Aorta (tissue), 5 donors: Measurements from ENCODE around the gene ATP8B1. TPM values are rescaled to one million over a fixed set of nuclear protein-coding genes. Genes with fewer than 3 reads are reported as not detected.
A peak's percentile ranks its signal among the peaks of the same experiment; 100 is the strongest.

Experiments used
- ATAC-seq: fragments of 200-7000 bp; cut with Tn5 transposase; one replicate; pipeline ENCODE4 v1.9.1; 2022; ENCODE audit warnings: moderate library complexity; ENCODE audit not compliant: low FRiP score
- DNase-seq, 2 donors: peaks; one replicate each; pipeline ENCODE4 v3.0.0-alpha.2; 2020
- H3K27ac ChIP-seq, 2 donors: one replicate each; pipeline ENCODE4 v1.5.1; 2013; ENCODE audit warnings: low read length in 2 of 2, mild to moderate bottlenecking in 2 of 2, moderate library complexity in 2 of 2, control low read depth in 1 of 2, inconsistent platforms in 1 of 2, low read depth in 1 of 2
- H3K27me3 ChIP-seq, 2 donors: one replicate each; pipeline ENCODE4 v1.6.1; 2013; ENCODE audit warnings: control low read depth in 1 of 2, low read length in 1 of 2, mild to moderate bottlenecking in 1 of 2, moderate library complexity in 1 of 2; ENCODE audit not compliant: insufficient read depth in 2 of 2, control insufficient read depth in 1 of 2
- H3K36me3 ChIP-seq, 2 donors: one replicate each; pipeline ENCODE4 v1.6.1; 2013; ENCODE audit warnings: control low read depth in 1 of 2, low read length in 1 of 2, mild to moderate bottlenecking in 1 of 2; ENCODE audit not compliant: insufficient read depth in 2 of 2, control insufficient read depth in 1 of 2
- H3K4me1 ChIP-seq, 2 donors: one replicate each; pipeline ENCODE4 v1.6.1; 2013; ENCODE audit warnings: low read length in 2 of 2, control low read depth in 1 of 2, mild to moderate bottlenecking in 1 of 2, moderate library complexity in 1 of 2; ENCODE audit not compliant: insufficient read depth in 2 of 2, control insufficient read depth in 1 of 2
- H3K4me3 ChIP-seq, 2 donors: one replicate each; pipeline ENCODE4 v1.5.1; 2013; ENCODE audit warnings: low read length in 2 of 2, control low read depth in 1 of 2, mild to moderate bottlenecking in 1 of 2
- H3K9me3 ChIP-seq: one replicate; pipeline ENCODE4 v1.6.1; 2013; ENCODE audit warnings: mild to moderate bottlenecking, low read length; ENCODE audit not compliant: control insufficient read depth
- WGBS, 2 donors: extraction: QIAGEN DNeasy Blood & Tissue Kit; methylation state at CpG; one replicate each; pipeline ENCODE4 v1.1.7; 2013; 5-methylcytosine and 5-hydroxymethylcytosine counted together
- intact Hi-C, 2 donors: fragments of 100-400 bp; cut with DNase I; formaldehyde crosslinking; loops; one replicate each; pipeline versions ENCODE4 v1.14.2 to v1.15.0; 2022
- polyA plus RNA-seq, 2 donors: library from polyadenylated mRNA; stranded (reverse); fragments of 200-250 nt; gene quantifications; one replicate each; pipeline ENCODE4 v1.2.3, GENCODE V29; 2013
- total RNA-seq, 2 donors: library from RNA; stranded (reverse); fragmentation: NEBNext Ultra II Directional; extraction: Animal tissue kit (Norgen Biotek cat#: 25700); gene quantifications; one replicate each; pipeline ENCODE4 v1.2.1, GENCODE V29; 2021
- donor health status: healthy with polysubstance abuse.
- donor health status: Bipolar disorder and iron deficiency.
- donor health status: DM: no; HTN: no; CAD: no.
- donor health status: DM: no; HTN: no; CAD: no.
- donor health status: DM: yes; HTN: yes; CAD: no.

The ATP8B1 gene
- total and polyA plus RNA-seq, 4 donors = 11.6 to 101 (median 54.8) TPM

DNA sequence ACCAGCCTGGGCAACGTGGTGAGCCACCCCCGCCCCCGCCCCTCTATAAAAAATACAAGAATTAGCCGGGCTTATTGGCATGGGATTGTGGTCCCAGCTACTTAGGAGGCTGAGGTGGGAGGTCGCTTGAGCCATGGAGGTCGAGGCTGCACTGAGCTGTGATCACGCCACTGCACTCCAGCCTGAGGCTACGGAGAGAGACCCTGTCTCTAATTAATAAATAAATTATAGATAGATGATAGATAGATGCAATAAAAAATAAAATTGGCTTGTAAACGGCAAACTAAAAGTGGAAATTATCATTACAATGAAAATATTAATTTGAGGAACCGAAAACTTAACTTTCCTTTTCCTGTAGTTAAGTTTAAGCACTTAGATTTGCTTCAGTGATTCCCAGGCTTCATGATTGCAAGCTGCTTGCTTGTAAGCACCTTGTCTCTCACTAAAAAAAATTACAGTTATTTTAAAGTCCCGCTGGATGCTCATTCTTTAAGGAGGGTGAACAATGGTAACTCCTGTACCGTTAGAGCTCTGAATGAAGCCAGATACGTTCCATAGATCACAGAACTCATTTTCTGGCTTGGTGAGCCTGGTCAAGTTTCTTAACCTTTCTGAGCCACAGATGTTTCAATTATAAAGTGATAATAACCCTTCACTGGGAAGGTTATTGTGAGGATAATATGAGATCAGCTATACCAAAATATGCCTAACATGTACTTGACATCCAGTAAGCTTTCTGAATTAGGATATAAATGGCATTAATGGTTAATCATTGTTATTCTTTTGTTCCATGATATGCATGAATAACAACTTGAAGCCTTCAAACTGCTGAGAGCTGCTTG, 172.1 kb downstream of the ATP8B1 start:
- Histone ChIP-seq H3K27me3 (no peaks in the 10 kb centered on the region), H3K9me3 (no peaks in the 10 kb centered on the region), H3K4me1 (no peaks in the 10 kb centered on the region), H3K4me3 (peak overlapping the region; percentile 14 to 42), H3K27ac (no peak overlapping the region), H3K36me3 (no peaks in the 10 kb centered on the region)
- DNase-seq (no peak), ATAC-seq (no peak)
- intact Hi-C loops = loop anchor here in 1 of 2 donors (10.0 kb wide), 1 partner anchor 254 kb away; no protein-coding TSS in a partner anchor
- WGBS, 2 donors = 43 to 45% methylated on average over 13 of the region's 13 CpGs

DNA sequence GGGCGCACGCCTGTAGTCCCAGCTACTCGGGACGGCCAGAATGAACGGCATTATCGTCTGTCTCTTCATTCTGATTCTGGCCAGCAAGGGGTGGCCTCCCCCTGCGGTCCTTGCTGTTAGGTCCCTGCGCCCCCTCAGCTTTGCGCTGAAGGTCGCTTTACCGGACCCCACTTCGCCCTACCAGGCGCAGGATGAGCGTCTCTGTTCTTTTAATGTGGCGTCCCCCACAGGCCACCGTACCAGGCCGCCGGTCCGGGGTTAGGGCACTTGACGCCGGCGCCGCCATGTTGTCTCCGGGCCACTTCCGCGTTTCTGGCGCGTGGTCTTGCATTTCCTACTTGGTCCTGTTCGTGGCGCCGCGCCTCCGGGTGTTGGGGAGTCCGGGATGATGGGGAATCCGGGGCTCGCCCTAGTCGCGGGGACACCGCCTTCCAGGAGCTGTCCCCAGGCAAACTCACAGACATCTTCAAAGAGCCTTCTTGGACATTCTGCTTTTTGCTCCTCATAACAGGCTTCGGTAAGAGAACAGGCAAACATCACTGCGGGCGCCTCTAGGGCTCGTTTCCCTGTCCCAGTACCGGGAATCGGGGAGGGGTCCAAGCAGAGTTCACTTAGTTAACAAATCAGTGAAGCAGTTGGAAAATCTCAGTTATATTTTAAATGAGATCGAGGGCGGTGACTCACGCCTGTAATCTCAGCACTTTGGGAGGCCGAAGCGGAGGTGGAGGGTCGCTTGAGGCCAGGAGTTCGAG, 172.9 kb downstream of the ATP8B1 start:
- Histone ChIP-seq H3K9me3 (no peaks in the 10 kb centered on the region), H3K4me3 (peak overlapping the region; percentile 42 to 46), H3K27me3 (no peaks in the 10 kb centered on the region), H3K4me1 (no peaks in the 10 kb centered on the region), H3K36me3 (no peaks in the 10 kb centered on the region), H3K27ac (peak overlapping the region in 1 of 2 donors; percentile 52)
- peak; percentile 99 for DNase-seq
- intact Hi-C loops = loop anchor here in 1 of 2 donors (10.0 kb wide), 1 partner anchor 255 kb away; no protein-coding TSS in a partner anchor
- WGBS, 2 donors = 2% methylated on average over 52 of the region's 52 CpGs
- ATAC-seq = peak; percentile 100

DNA sequence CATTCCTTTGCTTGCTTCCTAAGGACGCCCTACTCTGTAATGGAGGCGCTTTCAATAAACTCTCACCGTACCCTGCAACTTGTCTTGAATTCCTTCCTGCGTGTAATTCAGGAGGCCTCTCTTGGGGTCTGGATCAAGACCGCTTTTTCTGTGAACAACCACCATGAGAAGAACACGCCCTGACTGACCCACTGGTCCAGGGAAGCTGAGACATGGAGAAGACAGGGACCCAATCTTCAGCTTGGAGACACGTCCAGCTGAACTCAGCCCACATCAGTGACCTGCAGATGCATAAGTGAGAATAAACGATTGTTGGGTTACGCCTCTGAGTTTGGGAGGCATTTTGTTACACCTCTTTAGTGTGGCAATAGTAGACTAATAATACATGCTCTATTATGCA, 173.7 kb downstream of the ATP8B1 start:
- intact Hi-C loops = loop anchor here (5.0 to 10.0 kb wide), 2 partner anchors 415 to 493 kb away; partner anchors contain the start of gene NEDD4L (in 2 of the 2)

DNA sequence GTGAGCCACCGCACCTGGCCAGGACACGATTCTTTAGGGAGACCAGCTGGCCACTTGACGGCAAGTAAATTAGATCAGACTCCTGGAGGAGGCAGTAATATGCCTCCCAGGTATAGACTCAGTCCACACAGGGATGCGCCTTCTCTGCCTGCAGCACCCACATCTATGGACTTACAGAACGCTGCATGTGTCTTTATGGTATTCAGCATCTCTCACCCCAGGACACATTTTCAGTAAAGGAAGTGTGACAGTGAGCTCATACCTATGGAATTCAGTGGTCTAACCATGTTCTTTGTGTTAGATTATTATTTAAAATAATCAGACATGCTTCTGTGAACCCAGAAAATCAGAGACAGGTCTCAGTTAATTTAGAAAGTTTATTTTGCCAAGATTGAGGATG, 175.6 kb downstream of the ATP8B1 start:
- DNase-seq (no peak), ATAC-seq (no peak)
- WGBS, 2 donors = 77 to 80% methylated on average over 5 of the region's 5 CpGs
- Histone ChIP-seq H3K27ac (no peak overlapping the region), H3K9me3 (no peaks in the 10 kb centered on the region), H3K4me3 (no peak overlapping the region), H3K27me3 (no peaks in the 10 kb centered on the region), H3K36me3 (no peaks in the 10 kb centered on the region), H3K4me1 (no peaks in the 10 kb centered on the region)
- intact Hi-C loops = loop anchor here (5.0 to 10.0 kb wide), 2 partner anchors 417 to 495 kb away; partner anchors contain the start of gene NEDD4L (in 2 of the 2)

More for the DNA sequence above, 173.7 kb downstream of the ATP8B1 start:
- DNase-seq (no peak), ATAC-seq (no peak)
- WGBS, 2 donors = 96% methylated on average over 9 of the region's 9 CpGs
- Histone ChIP-seq H3K4me1 (no peaks in the 10 kb centered on the region), H3K4me3 (peak overlapping the region in 1 of 2 donors; percentile 33), H3K27me3 (no peaks in the 10 kb centered on the region), H3K27ac (no peak overlapping the region), H3K9me3 (no peaks in the 10 kb centered on the region), H3K36me3 (no peaks in the 10 kb centered on the region)

DNA sequence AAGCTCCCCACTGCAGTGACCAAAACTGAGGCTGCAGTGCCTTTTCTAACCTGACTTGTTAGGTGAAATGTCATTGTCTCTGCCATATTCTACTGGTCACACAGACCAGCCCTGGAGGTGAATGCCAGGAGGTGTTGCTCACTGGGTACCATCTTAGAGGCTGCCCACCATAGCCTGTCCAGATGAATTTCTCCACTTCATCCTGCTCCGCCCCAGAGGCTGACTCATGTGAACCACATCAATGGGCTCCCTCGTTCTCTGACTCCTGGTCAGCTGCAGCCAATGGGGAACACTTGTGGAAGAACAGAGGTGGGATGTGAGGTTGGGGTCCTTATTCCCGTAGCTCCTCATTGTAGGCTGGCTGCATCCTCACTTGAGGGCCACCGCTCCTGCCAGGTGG, 178.1 kb downstream of the ATP8B1 start:
- 79 to 82% methylated on average over 4 of the region's 4 CpGs for WGBS, 2 donors
- intact Hi-C loops = loop anchor here (5.0 to 10.0 kb wide), 3 partner anchors 177 to 497 kb away; partner anchors contain the start of genes NEDD4L (in 2 of the 2) and ATP8B1 (in 1 of the 2)
- DNase-seq (no peak), ATAC-seq (no peak)
- no peaks in the 10 kb centered on the region for H3K27me3 ChIP-seq
- H3K27ac ChIP-seq = no peak overlapping the region
- H3K4me3 ChIP-seq = no peak overlapping the region
- H3K9me3 ChIP-seq = no peaks in the 10 kb centered on the region
- H3K4me1 ChIP-seq = no peaks in the 10 kb centered on the region
- H3K36me3 ChIP-seq = no peaks in the 10 kb centered on the region

DNA sequence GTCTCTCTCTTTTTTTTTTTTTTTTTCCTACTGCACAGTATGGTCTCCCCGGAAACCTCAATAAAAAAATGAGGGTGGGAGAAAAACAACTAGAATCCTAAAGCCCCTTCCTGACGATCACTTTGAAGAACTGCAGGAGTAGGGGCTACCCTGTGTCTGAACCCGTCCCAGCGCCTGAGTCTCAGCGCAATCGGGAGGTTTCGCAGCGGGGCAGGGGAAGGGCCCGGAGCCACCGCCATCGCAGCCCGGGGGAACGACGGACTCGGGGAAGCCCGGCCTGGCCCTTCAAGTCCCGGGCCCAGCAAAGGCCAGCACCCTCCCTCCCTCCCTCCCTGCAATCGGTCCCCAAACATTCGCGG, 181.9 kb downstream of the ATP8B1 start:
- DNase-seq (no peak), ATAC-seq (peak; percentile 38)
- Histone ChIP-seq H3K36me3 (no peaks in the 10 kb centered on the region), H3K4me1 (no peaks in the 10 kb centered on the region), H3K4me3 (peak overlapping the region; percentile 88 to 90), H3K9me3 (no peaks in the 10 kb centered on the region), H3K27me3 (no peaks in the 10 kb centered on the region), H3K27ac (peak overlapping the region in 1 of 2 donors; percentile 82)
- 0% methylated on average over 17 to 20 of the region's 20 CpGs for WGBS, 2 donors
- intact Hi-C loops = loop anchor here (5.0 to 10.0 kb wide), 2 partner anchors 181 to 424 kb away; partner anchors contain the start of genes NEDD4L (in 2 of the 2) and ATP8B1 (in 1 of the 2)

DNA sequence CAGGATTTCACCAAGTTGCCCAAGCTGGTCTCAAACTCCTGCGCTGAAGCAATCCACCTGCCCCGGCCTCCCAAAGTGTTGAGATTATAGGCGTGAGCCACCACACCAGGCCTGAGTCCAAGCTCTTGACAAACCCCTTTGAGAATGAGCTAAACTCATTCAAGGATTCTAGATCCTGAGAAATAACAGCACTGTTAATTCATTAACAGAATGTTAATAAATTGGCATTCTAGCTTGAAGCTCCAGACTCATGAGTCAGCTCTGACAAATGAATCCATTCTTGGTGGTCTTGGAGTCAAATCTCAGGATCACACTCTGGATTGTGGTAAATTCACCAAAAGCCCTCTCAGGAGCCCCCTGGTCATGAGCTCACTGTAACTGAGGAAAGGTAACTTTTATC, 183.2 kb downstream of the ATP8B1 start:
- intact Hi-C loops = loop anchor here (5.0 to 10.0 kb wide), 2 partner anchors 182 to 425 kb away; partner anchors contain the start of genes NEDD4L (in 2 of the 2) and ATP8B1 (in 1 of the 2)
- Histone ChIP-seq H3K4me3 (no peak overlapping the region), H3K27ac (no peak overlapping the region), H3K36me3 (peaks cover 0 to 1% of the 10 kb centered on the region in 2 donors), H3K27me3 (no peaks in the 10 kb centered on the region), H3K9me3 (no peaks in the 10 kb centered on the region), H3K4me1 (no peaks in the 10 kb centered on the region)
- ATAC-seq (no peak), DNase-seq (no peak)
- WGBS, 2 donors = 95 to 96% methylated on average over 3 of the region's 3 CpGs

DNA sequence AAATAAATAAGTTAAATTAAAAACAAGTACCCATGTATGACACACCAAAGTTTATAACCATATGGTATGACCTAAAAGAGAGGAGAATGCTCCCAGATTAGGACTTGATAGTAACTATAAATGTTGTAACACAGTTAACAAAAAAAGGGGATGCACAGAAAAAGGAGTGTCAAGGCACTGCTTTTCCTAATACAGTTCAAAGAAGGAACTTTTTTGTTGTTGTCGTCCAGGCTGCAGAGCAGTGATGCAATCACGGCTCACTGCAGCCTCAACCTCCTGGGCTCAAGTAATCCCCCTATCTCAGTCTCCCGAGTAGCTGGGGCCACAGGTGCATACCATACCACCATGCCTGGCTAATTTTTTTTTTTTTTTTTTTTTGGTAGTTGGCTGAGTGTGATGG, 184.2 kb downstream of the ATP8B1 start:
- no peaks in the 10 kb centered on the region for H3K4me1 ChIP-seq
- no peak overlapping the region for H3K4me3 ChIP-seq
- H3K9me3 ChIP-seq = no peaks in the 10 kb centered on the region
- peaks cover 0 to 3% of the 10 kb centered on the region in 2 donors for H3K36me3 ChIP-seq
- H3K27ac ChIP-seq = no peak overlapping the region
- intact Hi-C loops = no loop called here
- WGBS, 2 donors = 83 to 85% methylated on average over 3 of the region's 3 CpGs
- no peak for DNase-seq
- H3K27me3 ChIP-seq = no peaks in the 10 kb centered on the region
- ATAC-seq = no peak
